HL-60/S4 (cell line): ENCODE results near the gene FUZ.

Source experiments
- in situ Hi-C: fragments of 300-500 bp; cut with MboI; formaldehyde crosslinking; loops from 2 replicates; pipeline ENCODE4 v1.14.3; 2022; ENCODE audit warnings: low sequenced_read_pairs

FUZ gene

DNA sequence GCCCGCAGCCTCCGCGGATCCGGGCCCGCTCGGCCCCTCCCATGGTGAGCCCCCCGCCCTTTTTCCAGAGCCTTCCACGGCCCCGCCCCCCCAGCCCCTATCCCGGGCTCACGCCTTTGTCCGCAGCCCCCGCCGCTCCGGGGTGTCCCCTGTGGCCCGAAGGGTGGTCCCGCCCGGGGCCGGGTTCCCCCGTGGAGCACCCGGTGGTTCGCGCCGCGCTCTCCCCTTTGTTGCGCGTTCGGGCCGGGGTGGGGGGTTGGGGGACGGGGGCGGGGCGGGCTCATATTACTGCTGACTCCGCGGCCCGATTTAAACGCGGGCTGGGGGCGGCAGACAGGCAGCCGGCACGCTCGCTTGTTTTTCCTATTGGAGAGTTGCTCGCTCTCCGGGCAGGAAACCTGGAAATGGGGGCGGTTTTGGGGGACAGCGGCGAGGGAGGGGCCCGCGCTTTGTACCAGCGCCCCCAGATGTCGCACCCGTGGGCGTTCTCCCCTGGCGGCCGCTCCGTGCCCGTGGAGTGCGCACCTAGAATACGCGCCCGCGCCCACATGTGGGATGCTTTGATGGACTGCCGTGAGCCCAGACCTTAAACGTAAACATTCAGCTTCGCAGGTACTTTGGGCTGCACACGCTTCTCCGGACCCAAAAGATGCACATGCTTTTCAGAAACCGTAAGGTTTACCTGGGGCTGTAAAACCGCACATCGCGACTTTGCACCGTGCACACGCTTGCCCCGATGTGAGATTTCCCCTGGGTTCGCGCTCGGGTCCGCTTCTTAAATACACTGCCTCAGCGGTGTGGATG lies 38.6 kb upstream of the FUZ start:
- in situ Hi-C loops, result no loop called here

DNA sequence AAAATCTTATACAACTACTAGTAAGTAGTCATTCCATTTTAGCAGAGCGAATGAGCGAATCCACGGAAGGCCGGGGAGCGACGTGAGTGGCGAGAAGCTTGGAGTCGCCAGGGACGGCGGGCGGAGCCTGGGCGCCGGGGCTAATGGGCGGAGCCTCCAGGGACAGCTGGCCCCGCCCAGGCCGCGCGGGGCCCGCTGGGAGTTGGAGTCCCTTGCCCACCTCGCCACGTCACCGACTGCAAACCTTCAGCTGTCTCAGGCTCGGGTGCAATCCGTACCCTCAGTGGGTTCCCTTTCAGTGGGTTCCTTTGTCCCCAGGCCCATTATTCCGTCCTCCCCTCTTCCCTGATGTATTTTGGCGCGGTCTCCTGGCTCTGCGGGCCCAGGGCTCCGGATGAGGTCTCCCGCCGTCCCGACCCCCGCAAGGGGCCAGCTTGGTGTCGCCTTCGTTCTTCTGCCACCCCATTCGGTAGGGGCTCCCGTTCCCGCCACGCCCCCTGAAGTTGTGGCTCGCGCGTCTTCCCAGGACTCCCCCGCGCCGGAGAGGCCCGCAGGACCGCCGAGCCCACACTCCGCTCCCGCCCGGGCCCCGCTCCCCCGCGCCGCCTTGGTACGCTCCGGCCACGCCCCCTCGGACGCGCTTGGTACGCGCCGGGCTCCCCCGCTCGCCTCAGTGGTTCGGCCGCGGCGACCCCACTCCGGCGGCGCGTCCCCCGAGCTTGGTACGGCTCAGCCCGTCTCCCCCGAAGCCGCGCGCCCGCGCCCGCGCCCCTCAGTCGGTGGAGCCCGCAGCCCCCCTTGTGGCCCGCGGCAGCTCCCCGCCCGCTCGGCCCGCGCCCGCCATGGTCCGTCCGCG lies 37.6 kb upstream of the FUZ start, which contains the start of gene PTOV1:
Gene PTOV1, plus strand, starts transcription at position 673 of the 856 bp plus-strand sequence.
- in situ Hi-C loops, result no loop called here

GRCh38 chr19:49850221-49850486 lies 37.1 kb upstream of the FUZ start:
- in situ Hi-C loops, result no loop called here

DNA sequence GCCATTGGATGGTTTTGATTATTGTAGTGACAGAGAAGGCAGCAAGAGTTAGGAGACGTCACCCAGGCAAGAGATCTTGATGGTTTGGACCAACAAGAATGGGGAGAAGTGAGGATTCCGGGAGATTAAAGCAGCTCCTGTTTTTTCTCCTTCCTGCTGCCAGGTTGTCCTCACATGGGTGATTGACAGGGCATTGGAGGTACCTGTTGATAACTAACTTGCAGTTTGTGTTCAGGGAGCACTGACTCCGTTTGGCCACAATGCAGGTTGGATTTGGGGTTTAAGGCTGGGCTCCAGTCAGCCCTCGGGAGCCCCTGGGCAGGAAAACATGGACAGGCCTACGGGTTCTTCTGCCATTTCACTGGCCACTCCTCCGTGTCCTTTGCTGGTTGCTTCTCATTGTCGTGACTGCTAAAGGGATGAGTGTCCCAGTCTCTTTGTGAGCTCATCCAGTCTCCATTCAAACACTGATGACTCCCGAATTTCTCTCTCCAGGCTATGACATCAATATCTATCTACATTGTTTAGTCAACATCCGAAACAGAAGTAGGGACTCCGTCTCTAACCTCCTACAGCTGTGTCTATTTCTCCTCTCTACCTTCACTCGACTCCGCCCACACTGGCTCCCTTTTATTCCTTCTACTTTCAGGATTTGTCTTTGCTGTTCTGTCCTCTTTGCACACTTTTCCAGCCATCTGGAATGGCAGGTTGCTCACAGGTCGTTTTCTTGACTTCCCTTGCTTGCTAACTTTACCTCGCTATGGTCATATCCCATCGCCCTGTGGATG lies 36.5 kb upstream of the FUZ start:
- in situ Hi-C loops, result no loop called here

GRCh38 chr19:49848938-49849337 lies 35.8 kb upstream of the FUZ start:
- in situ Hi-C loops, result no loop called here

GRCh38 chr19:49847731-49848696 lies 34.9 kb upstream of the FUZ start:
- in situ Hi-C loops, result no loop called here

DNA sequence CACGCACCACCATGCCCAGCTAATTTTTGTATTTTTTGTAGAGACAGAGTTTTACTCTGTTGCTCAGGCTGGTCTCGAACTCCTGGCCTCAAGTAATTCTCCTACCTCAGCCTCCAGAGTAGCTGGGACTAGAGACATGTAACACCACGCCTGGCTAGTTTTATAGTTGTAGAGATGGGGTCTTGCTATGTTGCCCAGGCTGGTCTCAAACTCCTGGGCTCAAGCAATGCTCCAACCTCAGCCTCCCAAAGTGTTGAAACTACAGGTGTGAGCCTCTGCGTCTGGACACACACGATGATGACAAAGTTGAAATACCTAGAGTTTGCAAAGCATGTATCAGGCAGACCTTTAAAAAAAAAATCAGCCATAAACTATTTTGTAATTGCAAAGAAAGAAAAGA lies 33.3 kb upstream of the FUZ start:
- in situ Hi-C loops, result no loop called here

DNA sequence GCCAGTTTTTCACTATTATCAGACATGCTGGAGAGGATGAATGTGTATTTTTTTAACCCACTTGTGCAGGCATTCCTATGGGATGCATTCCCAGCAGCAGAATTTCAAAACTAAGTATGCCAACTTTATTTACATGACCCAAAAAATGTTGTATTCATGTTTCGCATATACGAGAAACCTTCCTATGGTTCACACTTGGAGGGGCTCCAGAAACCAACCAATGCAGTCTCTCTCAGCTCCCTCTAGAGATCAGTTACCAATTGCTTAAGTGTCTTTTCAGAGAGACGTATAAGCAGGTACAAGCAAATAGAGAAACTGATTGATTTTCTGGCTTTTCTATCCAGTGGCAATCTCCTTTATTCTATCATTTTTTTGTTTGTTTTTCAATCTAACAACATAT lies 32.3 kb upstream of the FUZ start:
- in situ Hi-C loops, result no loop called here

GRCh38 chr19:49844138-49845095 lies 31.3 kb upstream of the FUZ start:
- in situ Hi-C loops, result no loop called here

- in situ Hi-C loops, result no loop called here
These were observed 30.2 kb upstream of the FUZ start for GRCh38 chr19:49843265-49843664.

DNA sequence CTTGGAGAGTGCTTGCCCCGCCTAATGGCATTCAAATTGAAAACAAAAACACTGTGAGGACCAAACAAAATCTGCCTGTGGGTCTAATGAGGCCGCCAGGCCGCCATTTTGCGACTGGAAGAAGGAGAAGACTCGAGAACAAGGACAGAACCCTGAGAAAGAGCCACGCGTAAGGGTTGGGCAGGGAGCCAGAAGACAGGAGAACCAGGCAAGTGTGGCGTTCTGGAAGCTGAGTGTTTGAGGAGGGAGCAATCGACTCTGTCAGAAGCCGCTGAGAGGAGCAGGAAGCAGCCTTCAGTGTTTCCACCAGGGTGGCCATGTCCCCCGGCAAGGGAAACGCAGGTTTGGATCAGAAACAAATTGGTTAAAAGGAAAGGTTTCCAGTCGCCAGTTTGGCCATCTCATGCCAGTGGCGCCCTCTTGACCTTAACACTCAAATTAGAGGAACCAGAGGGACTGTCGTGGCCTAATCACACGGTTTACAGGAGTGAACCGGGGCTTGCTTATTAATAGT lies 27.7 kb upstream of the FUZ start:
- in situ Hi-C loops, result no loop called here

DNA sequence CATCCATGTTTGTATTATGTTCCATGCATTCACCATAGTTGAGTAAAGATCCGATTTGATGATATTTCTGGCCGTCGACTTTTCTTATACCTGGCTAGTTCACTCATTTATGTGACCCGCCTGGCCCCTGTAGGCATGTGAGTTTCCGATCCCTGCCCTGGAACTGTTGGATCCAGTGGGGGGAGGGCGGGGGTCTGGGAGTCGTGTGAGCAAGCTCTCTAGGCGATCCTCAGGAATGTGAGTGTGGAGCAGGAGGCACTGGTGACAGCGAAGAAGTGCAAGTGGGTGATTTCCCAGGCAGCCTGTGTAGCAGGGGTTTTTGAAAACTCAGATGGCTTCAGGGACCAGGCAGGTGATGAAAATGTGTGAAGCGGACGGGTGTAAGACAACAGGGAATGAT lies 27.2 kb upstream of the FUZ start:
- in situ Hi-C loops, result no loop called here

DNA sequence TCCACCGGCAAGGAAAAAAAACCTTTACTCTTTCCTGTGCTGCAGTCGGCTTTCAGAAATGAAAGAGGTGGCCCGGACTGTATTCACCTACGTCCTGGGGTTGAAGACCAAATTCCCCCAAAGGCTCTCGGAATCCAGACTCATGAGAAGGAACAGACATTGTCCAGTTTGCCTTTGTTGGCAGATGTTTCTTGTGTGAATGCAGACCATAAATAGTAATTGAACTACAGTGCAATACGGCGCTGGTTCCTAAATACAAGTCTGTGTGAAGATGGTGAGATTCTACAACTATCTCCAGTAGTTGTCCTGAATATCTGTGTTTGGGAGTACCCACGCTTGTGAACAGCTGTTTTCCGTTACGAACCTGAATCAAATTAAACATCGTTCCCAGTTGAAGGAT lies 26.6 kb upstream of the FUZ start:
- in situ Hi-C loops, result no loop called here

- in situ Hi-C loops, result no loop called here
These were observed 25.9 kb upstream of the FUZ start for GRCh38 chr19:49838885-49839588.

DNA sequence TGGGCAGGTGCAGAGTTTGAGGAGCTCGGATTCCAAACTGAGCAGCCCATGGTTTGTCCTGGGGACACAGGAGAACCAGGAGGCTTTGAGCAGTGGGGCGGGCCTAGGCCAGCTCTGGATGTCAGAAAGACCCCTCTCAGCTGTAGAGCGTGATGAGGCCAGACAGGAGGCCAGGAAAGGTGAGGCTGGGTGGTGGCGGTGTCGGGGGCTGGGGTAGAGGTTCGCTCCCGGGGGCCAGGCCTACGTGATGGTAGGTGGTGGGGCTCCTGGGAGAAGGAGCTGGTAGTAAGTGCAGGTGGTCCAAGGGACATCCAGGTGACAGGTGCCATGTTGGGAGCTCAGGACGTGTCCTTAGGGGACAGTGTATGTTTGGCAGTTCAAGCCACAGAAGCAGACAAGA lies 24.3 kb upstream of the FUZ start:
- in situ Hi-C loops, result no loop called here

DNA sequence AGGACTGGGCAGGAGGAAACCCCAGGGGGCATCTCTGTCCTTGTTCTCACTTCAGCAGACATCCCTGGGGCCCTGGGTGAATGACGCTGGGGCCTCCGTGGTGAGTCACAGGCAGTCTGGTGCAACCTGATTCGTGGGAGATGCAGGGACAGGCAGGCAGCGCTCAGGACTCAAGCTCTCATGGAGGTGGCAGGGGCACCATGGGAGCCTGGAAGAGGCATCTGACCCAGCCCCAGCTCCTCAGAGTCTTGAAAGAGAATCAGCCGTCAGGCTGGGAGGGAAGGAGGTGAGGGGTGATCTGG lies 23.9 kb upstream of the FUZ start:
- in situ Hi-C loops, result no loop called here

- in situ Hi-C loops, result no loop called here
These were observed 23.3 kb upstream of the FUZ start for GRCh38 chr19:49836176-49837008.

DNA sequence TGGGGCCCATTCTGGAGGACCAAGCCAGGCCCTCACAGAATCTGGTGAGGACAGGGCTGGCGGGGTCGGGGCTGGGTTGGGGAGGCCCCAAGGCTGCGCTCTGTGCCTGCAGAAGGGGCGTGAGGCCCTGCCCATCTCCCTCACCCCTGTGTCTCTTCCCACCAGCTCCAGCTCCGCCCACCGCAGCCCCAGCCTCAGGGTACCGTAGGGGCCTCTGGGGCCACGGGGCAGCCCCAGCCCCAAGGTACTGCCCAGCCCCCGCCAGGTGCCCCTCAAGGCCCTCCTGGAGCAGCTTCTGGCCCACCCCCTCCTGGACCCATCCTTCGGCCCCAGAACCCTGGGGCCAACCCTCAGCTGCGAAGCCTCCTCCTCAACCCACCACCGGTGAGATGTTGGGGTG lies 22.5 kb upstream of the FUZ start:
- in situ Hi-C loops, result no loop called here
